Neural crest cell (in vitro differentiated cells): ENCODE data around the gene SH3BP5L. TPM values are rescaled to one million over a fixed set of nuclear protein-coding genes. Genes with fewer than 3 reads are reported as not detected.

Experiments
- DNase-seq: peaks from one replicate; pipeline ENCODE4 v3.0.0; 2021; ENCODE audit warnings: low read depth, mixed read lengths, low spot score
- H3K27ac Mint-ChIP-seq: one replicate; pipeline ENCODE4 v1.8.0; 2021; ENCODE audit warnings: mild to moderate bottlenecking, mixed read lengths; ENCODE audit not compliant: unreplicated experiment
- H3K27me3 Mint-ChIP-seq: 2 replicates; pipeline ENCODE4 v1.8.0; 2021; ENCODE audit warnings: low read depth, mild to moderate bottlenecking, mixed read lengths
- H3K36me3 Mint-ChIP-seq: 2 replicates; pipeline ENCODE4 v1.8.0; 2021; ENCODE audit warnings: low read depth, mild to moderate bottlenecking, mixed read lengths
- H3K4me1 Mint-ChIP-seq: 2 replicates; pipeline ENCODE4 v1.8.0; 2021; ENCODE audit warnings: mixed read lengths
- H3K4me3 Mint-ChIP-seq: one replicate; pipeline ENCODE4 v1.8.0; 2021; ENCODE audit warnings: mild to moderate bottlenecking, mixed read lengths
- H3K9me3 Mint-ChIP-seq: 2 replicates; pipeline ENCODE4 v1.8.0; 2021; ENCODE audit warnings: mixed read lengths
- CTCF ChIP-seq: fragments of 200-600 bp; sonication (generic); conservative IDR thresholded peaks from 2 replicates; pipeline ENCODE4 v1.5.0; 2021; ENCODE audit warnings: antibody characterized with exemption, mild to moderate bottlenecking
- total RNA-seq: library from RNA; stranded (reverse); gene quantifications from 2 replicates; pipeline ENCODE4 v1.2.1, GENCODE V29; 2021

Gene SH3BP5L
- total RNA-seq, 1 donor from 2014 or later = 28.9 TPM

GRCh38 chr1:248820041-248820585, 5.6 kb downstream of the SH3BP5L start:
- Mint-ChIP-seq H3K27ac (no peak overlapping the region), H3K4me3 (no peak overlapping the region), H3K9me3 (no peaks in the 10 kb centered on the region), H3K4me1 (peaks cover 23% of the 10 kb centered on the region), H3K36me3 (peaks cover 6% of the 10 kb centered on the region), H3K27me3 (no peaks in the 10 kb centered on the region)
- no peak for DNase-seq
- no peak for TF ChIP-seq CTCF

- Mint-ChIP-seq H3K4me1 (peaks cover 12% of the 10 kb centered on the region), H3K36me3 (peaks cover 6% of the 10 kb centered on the region), H3K4me3 (no peak overlapping the region), H3K27me3 (no peaks in the 10 kb centered on the region), H3K27ac (no peak overlapping the region), H3K9me3 (no peaks in the 10 kb centered on the region)
- DNase-seq = no peak
- no peak for TF ChIP-seq CTCF
These were observed 7.0 kb downstream of the SH3BP5L start for GRCh38 chr1:248818505-248819374.

GRCh38 chr1:248817065-248817464, 8.7 kb downstream of the SH3BP5L start:
- H3K9me3 Mint-ChIP-seq = no peaks in the 10 kb centered on the region

GRCh38 chr1:248816042-248816851, 9.5 kb downstream of the SH3BP5L start:
- H3K4me1 Mint-ChIP-seq = no peaks in the 10 kb centered on the region
- H3K27ac Mint-ChIP-seq = peak overlapping the region; percentile 37
- no peak for DNase-seq
- H3K36me3 Mint-ChIP-seq = peaks cover 10% of the 10 kb centered on the region
- H3K27me3 Mint-ChIP-seq = no peaks in the 10 kb centered on the region
- TF ChIP-seq CTCF = no peak
- H3K9me3 Mint-ChIP-seq = no peaks in the 10 kb centered on the region
- no peak overlapping the region for H3K4me3 Mint-ChIP-seq

More at GRCh38 chr1:248817065-248817464, 8.7 kb downstream of the SH3BP5L start:
- DNase-seq = no peak
- Mint-ChIP-seq H3K27ac (no peak overlapping the region), H3K4me1 (peaks cover under 1% of the 10 kb centered on the region), H3K36me3 (peaks cover 10% of the 10 kb centered on the region), H3K27me3 (no peaks in the 10 kb centered on the region), H3K4me3 (no peak overlapping the region)
- no peak for TF ChIP-seq CTCF

GRCh38 chr1:248815407-248816034, 10.2 kb downstream of the SH3BP5L start:
- H3K4me1 Mint-ChIP-seq = no peaks in the 10 kb centered on the region
- no peaks in the 10 kb centered on the region for H3K9me3 Mint-ChIP-seq
- no peak overlapping the region for H3K4me3 Mint-ChIP-seq
- no peak for TF ChIP-seq CTCF
- H3K27me3 Mint-ChIP-seq = no peaks in the 10 kb centered on the region
- H3K36me3 Mint-ChIP-seq = peaks cover 10% of the 10 kb centered on the region
- no peak for DNase-seq
- peak overlapping the region; percentile 37 for H3K27ac Mint-ChIP-seq
